Osteoblast (primary cell): ENCODE measurements around the gene AKT1S1. TPM values are rescaled to one million over a fixed set of nuclear protein-coding genes. Genes with fewer than 3 reads are reported as not detected.

Source experiments
- DNase-seq: peaks from one replicate; pipeline ENCODE4 v3.0.0; 2011; ENCODE audit warnings: low spot score, mixed read lengths; ENCODE audit not compliant: insufficient read length; ENCODE audit errors: missing footprints
- H2AFZ ChIP-seq: 2 replicates; pipeline ENCODE4 v1.6.0; 2011; ENCODE audit warnings: mild to moderate bottlenecking, low read length
- H3K27ac ChIP-seq: 2 replicates; pipeline ENCODE4 v1.5.1; 2011; ENCODE audit warnings: mild to moderate bottlenecking, low read depth, low read length, moderate library complexity
- H3K27me3 ChIP-seq: 2 replicates; pipeline ENCODE4 v1.6.0; 2012; ENCODE audit warnings: mild to moderate bottlenecking, control low read depth, inconsistent platforms, low read length, moderate library complexity; ENCODE audit not compliant: insufficient read depth
- H3K36me3 ChIP-seq: 2 replicates; pipeline ENCODE4 v1.5.1; 2011; ENCODE audit warnings: mild to moderate bottlenecking, low read length, control low read depth, moderate library complexity; ENCODE audit not compliant: insufficient read depth
- H3K4me1 ChIP-seq: 2 replicates; pipeline ENCODE4 v1.5.1; 2011; ENCODE audit warnings: mild to moderate bottlenecking, low read length, control low read depth, moderate library complexity; ENCODE audit not compliant: insufficient read depth
- H3K4me2 ChIP-seq: 2 replicates; pipeline ENCODE4 v1.6.0; 2011; ENCODE audit warnings: mild to moderate bottlenecking, low read length; ENCODE audit not compliant: insufficient read depth
- H3K4me3 ChIP-seq: fragments of 200-600 bp; sonication (generic); 3 replicates; pipeline ENCODE4 v1.5.1; 2012; ENCODE audit warnings: mild to moderate bottlenecking, low read length, inconsistent platforms; ENCODE audit not compliant: insufficient read depth
- H3K79me2 ChIP-seq: 2 replicates; pipeline ENCODE4 v1.6.0; 2012; ENCODE audit warnings: mild to moderate bottlenecking, low read length, control low read depth, inconsistent platforms; ENCODE audit not compliant: insufficient read depth
- H3K9me3 ChIP-seq: 2 replicates; pipeline ENCODE4 v1.5.1; 2011; ENCODE audit warnings: low read depth, low read length, control low read depth
- H4K20me1 ChIP-seq: 2 replicates; pipeline ENCODE4 v1.6.0; 2012; ENCODE audit warnings: mild to moderate bottlenecking, low read length, control low read depth; ENCODE audit not compliant: insufficient read depth
- CTCF ChIP-seq: IDR thresholded peaks from 2 replicates; pipeline ENCODE4 v1.5.1; 2011; ENCODE audit warnings: mild to moderate bottlenecking, low read depth, low read length, moderate library complexity; ENCODE audit errors: extremely low read depth
- total RNA-seq: library from RNA; depleted of rRNA; stranded (reverse); fragments of >200 nt; gene quantifications from 2 replicates; pipeline ENCODE4 v1.2.3, GENCODE V29; 2012

Gene AKT1S1
- total RNA-seq, 1 donor = 13.4 TPM

GRCh38 chr19:49849433-49850220 lies 27.5 kb downstream of the AKT1S1 start:
- TF ChIP-seq CTCF = no peak
- no peaks in the 10 kb centered on the region for H3K9me3 ChIP-seq
- peaks cover 37% of the 10 kb centered on the region for H3K4me1 ChIP-seq
- H3K4me2 ChIP-seq = peak overlapping the region; percentile 84
- H3K36me3 ChIP-seq = no peaks in the 10 kb centered on the region
- peaks cover 38% of the 10 kb centered on the region for H4K20me1 ChIP-seq
- no peak overlapping the region for H2AFZ ChIP-seq
- peak overlapping the region; percentile 95 for H3K4me3 ChIP-seq
- H3K27me3 ChIP-seq = no peaks in the 10 kb centered on the region
- no peak for DNase-seq
- peaks cover 38% of the 10 kb centered on the region for H3K79me2 ChIP-seq
- H3K27ac ChIP-seq = peak overlapping the region; percentile 92

- Histone ChIP-seq H3K4me3 (no peak overlapping the region), H3K27me3 (no peaks in the 10 kb centered on the region), H3K9me3 (no peaks in the 10 kb centered on the region), H2AFZ (no peak overlapping the region), H3K79me2 (peaks cover 31% of the 10 kb centered on the region), H3K27ac (peak overlapping the region; percentile 2), H3K4me1 (peaks cover 37% of the 10 kb centered on the region), H3K4me2 (no peak overlapping the region), H4K20me1 (peaks cover 31% of the 10 kb centered on the region), H3K36me3 (no peaks in the 10 kb centered on the region)
- no peak for TF ChIP-seq CTCF
- no peak for DNase-seq
These were observed 28.2 kb downstream of the AKT1S1 start for GRCh38 chr19:49848938-49849337.

GRCh38 chr19:49847731-49848696 lies 29.1 kb downstream of the AKT1S1 start:
- H3K4me2 ChIP-seq = peak overlapping the region; percentile 17
- H2AFZ ChIP-seq = no peak overlapping the region
- no peak for TF ChIP-seq CTCF

More at GRCh38 chr19:49847731-49848696, 29.1 kb downstream of the AKT1S1 start:
- Histone ChIP-seq H3K9me3 (no peaks in the 10 kb centered on the region), H3K36me3 (no peaks in the 10 kb centered on the region), H3K4me3 (no peak overlapping the region), H4K20me1 (peaks cover 23% of the 10 kb centered on the region), H3K79me2 (peaks cover 24% of the 10 kb centered on the region), H3K4me1 (peaks cover 30% of the 10 kb centered on the region), H3K27me3 (no peaks in the 10 kb centered on the region), H3K27ac (peak overlapping the region; percentile 2)
- peak; percentile 96 for DNase-seq
